ENCODE results near the gene SPACA4.

- TF ChIP-seq POLR2A (IDR thresholded peaks at IDR 0.05; ENCODE audit: low read length) (no peak), GATA1 (IDR thresholded peaks at IDR 0.05; ENCODE audit: low read depth, low read length) (no peak)
These were observed 27.7 kb upstream of the SPACA4 start for GRCh38 chr19:48578891-48579290.
